GM12892 (cell line): Measurements from ENCODE around the gene PLEKHG1.

Experiments
- POLR2A ChIP-seq: IDR thresholded peaks from 2 replicates; pipeline ENCODE4 v1.6.1; 2011; ENCODE audit warnings: low read depth, low read length, control low read depth
- POLR2AphosphoS5 ChIP-seq: IDR thresholded peaks from 2 replicates; pipeline ENCODE4 v1.6.1; 2011; ENCODE audit warnings: low read depth, low read length, control low read depth
- TAF1 ChIP-seq: IDR thresholded peaks from 2 replicates; pipeline ENCODE4 v1.6.1; 2011; ENCODE audit warnings: low read depth, mild to moderate bottlenecking, control low read depth, low read length, borderline replicate concordance

DNA sequence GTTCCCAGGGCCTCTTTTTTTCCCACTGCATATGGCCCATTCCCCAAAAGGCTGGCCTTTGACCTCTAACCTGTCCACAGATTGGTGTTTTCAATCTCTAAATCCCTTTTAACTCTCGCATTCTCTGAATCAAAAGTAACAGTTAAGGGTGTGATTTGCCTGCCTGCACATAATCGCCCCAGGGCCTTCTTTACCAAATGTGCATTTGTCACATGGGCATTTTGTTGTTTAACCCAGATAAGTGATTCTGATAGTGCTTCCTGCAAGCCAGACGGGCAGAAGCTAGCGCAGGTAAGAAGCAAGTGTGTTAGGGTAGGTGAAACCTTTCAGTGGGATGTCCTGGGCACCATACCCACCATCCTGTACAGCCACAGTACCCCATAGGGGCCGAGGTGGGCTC, 49.4 kb upstream of the PLEKHG1 start:
- TF ChIP-seq POLR2AphosphoS5 (no peak), TAF1 (no peak), POLR2A (no peak)
